ENCODE measurements around the gene PXT1.
"Not testable (repeated sequence)": the region's sequence is repeated elsewhere in the genome, so short reads cannot be mapped to it uniquely, and the experiment has no call there.

PXT1 gene

GRCh38 chr6:36363371-36363752, 79.3 kb downstream of the PXT1 start:
- not testable (repeated sequence) for H3K36me3 Mint-ChIP-seq (ENCODE audit: low read depth); H3K4me1 Mint-ChIP-seq (ENCODE audit: low read depth); H3K27ac Mint-ChIP-seq; DNase-seq (ENCODE audit: low spot score); H3K9me3 Mint-ChIP-seq; H3K4me3 Mint-ChIP-seq; H3K27me3 Mint-ChIP-seq (ENCODE audit: low read depth)

- DNase-seq (ENCODE audit: low spot score), result no peak
- Mint-ChIP-seq H3K4me3 (no peak overlapping the region), H3K9me3 (no peaks in the 10 kb centered on the region), H3K27ac (no peak overlapping the region), H3K36me3 (ENCODE audit: low read depth) (no peaks in the 10 kb centered on the region), H3K27me3 (ENCODE audit: low read depth) (peaks cover 1% of the 10 kb centered on the region), H3K4me1 (ENCODE audit: low read depth) (peaks cover 15% of the 10 kb centered on the region)
Measured at GRCh38 chr6:36362551-36363370, 79.9 kb downstream of the PXT1 start.

GRCh38 chr6:36361071-36361470, 81.6 kb downstream of the PXT1 start:
- peaks cover 24% of the 10 kb centered on the region for H3K4me1 Mint-ChIP-seq (ENCODE audit: low read depth)
- H3K4me3 Mint-ChIP-seq, result no peak overlapping the region
- peaks cover 10% of the 10 kb centered on the region for H3K27me3 Mint-ChIP-seq (ENCODE audit: low read depth)
- DNase-seq (ENCODE audit: low spot score), result no peak
- H3K9me3 Mint-ChIP-seq, result no peaks in the 10 kb centered on the region
- no peaks in the 10 kb centered on the region for H3K36me3 Mint-ChIP-seq (ENCODE audit: low read depth)
- H3K27ac Mint-ChIP-seq, result no peak overlapping the region

- Mint-ChIP-seq H3K4me3 (no peak overlapping the region), H3K9me3 (no peaks in the 10 kb centered on the region), H3K36me3 (ENCODE audit: low read depth) (no peaks in the 10 kb centered on the region), H3K4me1 (ENCODE audit: low read depth) (peaks cover 28% of the 10 kb centered on the region), H3K27me3 (ENCODE audit: low read depth) (peaks cover 13% of the 10 kb centered on the region), H3K27ac (no peak overlapping the region)
- DNase-seq (ENCODE audit: low spot score), result peak; percentile 57
Measured at GRCh38 chr6:36360241-36361054, 82.2 kb downstream of the PXT1 start.

GRCh38 chr6:36358226-36358915, 84.3 kb downstream of the PXT1 start:
- no peak overlapping the region for H3K4me3 Mint-ChIP-seq
- H3K36me3 Mint-ChIP-seq (ENCODE audit: low read depth), result no peaks in the 10 kb centered on the region
- peaks cover 29% of the 10 kb centered on the region for H3K27me3 Mint-ChIP-seq (ENCODE audit: low read depth)
- no peaks in the 10 kb centered on the region for H3K9me3 Mint-ChIP-seq
- no peak overlapping the region for H3K27ac Mint-ChIP-seq
- peaks cover 26% of the 10 kb centered on the region for H3K4me1 Mint-ChIP-seq (ENCODE audit: low read depth)
- DNase-seq (ENCODE audit: low spot score), result no peak

GRCh38 chr6:36357872-36358225, 84.8 kb downstream of the PXT1 start:
- DNase-seq (ENCODE audit: low spot score), result peak; percentile 36
- H3K27ac Mint-ChIP-seq, result no peak overlapping the region
- no peak overlapping the region for H3K4me3 Mint-ChIP-seq
- H3K36me3 Mint-ChIP-seq (ENCODE audit: low read depth), result no peaks in the 10 kb centered on the region
- peaks cover 26% of the 10 kb centered on the region for H3K4me1 Mint-ChIP-seq (ENCODE audit: low read depth)
- H3K9me3 Mint-ChIP-seq, result peaks cover 3% of the 10 kb centered on the region
- peaks cover 30% of the 10 kb centered on the region for H3K27me3 Mint-ChIP-seq (ENCODE audit: low read depth)

GRCh38 chr6:36355819-36356218, 86.8 kb downstream of the PXT1 start:
- DNase-seq (ENCODE audit: low spot score), result no peak
- Mint-ChIP-seq H3K27ac (no peak overlapping the region), H3K4me3 (no peak overlapping the region), H3K4me1 (ENCODE audit: low read depth) (peaks cover 26% of the 10 kb centered on the region), H3K27me3 (ENCODE audit: low read depth) (peaks cover 32% of the 10 kb centered on the region), H3K36me3 (ENCODE audit: low read depth) (no peaks in the 10 kb centered on the region), H3K9me3 (peaks cover 7% of the 10 kb centered on the region)

- peaks cover 7% of the 10 kb centered on the region for H3K9me3 Mint-ChIP-seq
- no peak for DNase-seq (ENCODE audit: low spot score)
- peaks cover 43% of the 10 kb centered on the region for H3K27me3 Mint-ChIP-seq (ENCODE audit: low read depth)
- H3K4me3 Mint-ChIP-seq, result no peak overlapping the region
- H3K27ac Mint-ChIP-seq, result no peak overlapping the region
- no peaks in the 10 kb centered on the region for H3K36me3 Mint-ChIP-seq (ENCODE audit: low read depth)
- peaks cover 19% of the 10 kb centered on the region for H3K4me1 Mint-ChIP-seq (ENCODE audit: low read depth)
Measured at GRCh38 chr6:36353411-36353915, 89.2 kb downstream of the PXT1 start.

- Mint-ChIP-seq H3K27me3 (ENCODE audit: low read depth) (peaks cover 45% of the 10 kb centered on the region), H3K4me1 (ENCODE audit: low read depth) (peaks cover 13% of the 10 kb centered on the region), H3K36me3 (ENCODE audit: low read depth) (no peaks in the 10 kb centered on the region), H3K27ac (no peak overlapping the region), H3K9me3 (peaks cover 7% of the 10 kb centered on the region), H3K4me3 (no peak overlapping the region)
- DNase-seq (ENCODE audit: low spot score), result no peak
Measured at GRCh38 chr6:36352477-36353157, 90.0 kb downstream of the PXT1 start.

- Mint-ChIP-seq H3K27ac (no peak overlapping the region), H3K4me3 (no peak overlapping the region), H3K4me1 (ENCODE audit: low read depth) (peaks cover 4% of the 10 kb centered on the region), H3K36me3 (ENCODE audit: low read depth) (no peaks in the 10 kb centered on the region), H3K27me3 (ENCODE audit: low read depth) (peaks cover 36% of the 10 kb centered on the region), H3K9me3 (peaks cover 7% of the 10 kb centered on the region)
- no peak for DNase-seq (ENCODE audit: low spot score)
Measured at GRCh38 chr6:36350681-36351571, 91.7 kb downstream of the PXT1 start.

GRCh38 chr6:36350082-36350481, 92.6 kb downstream of the PXT1 start:
- Mint-ChIP-seq H3K9me3 (peaks cover 7% of the 10 kb centered on the region), H3K36me3 (ENCODE audit: low read depth) (no peaks in the 10 kb centered on the region), H3K27me3 (ENCODE audit: low read depth) (peaks cover 29% of the 10 kb centered on the region), H3K27ac (no peak overlapping the region), H3K4me1 (ENCODE audit: low read depth) (no peaks in the 10 kb centered on the region), H3K4me3 (no peak overlapping the region)
- no peak for DNase-seq (ENCODE audit: low spot score)

- Mint-ChIP-seq H3K9me3 (peaks cover 7% of the 10 kb centered on the region), H3K4me3 (no peak overlapping the region), H3K4me1 (ENCODE audit: low read depth) (no peaks in the 10 kb centered on the region), H3K36me3 (ENCODE audit: low read depth) (no peaks in the 10 kb centered on the region), H3K27ac (no peak overlapping the region), H3K27me3 (ENCODE audit: low read depth) (peaks cover 24% of the 10 kb centered on the region)
- no peak for DNase-seq (ENCODE audit: low spot score)
Measured at GRCh38 chr6:36349240-36349639, 93.4 kb downstream of the PXT1 start.

- Mint-ChIP-seq H3K36me3 (ENCODE audit: low read depth) (no peaks in the 10 kb centered on the region), H3K4me1 (ENCODE audit: low read depth) (no peaks in the 10 kb centered on the region), H3K9me3 (peaks cover 2% of the 10 kb centered on the region), H3K27ac (no peak overlapping the region), H3K27me3 (ENCODE audit: low read depth) (peaks cover 23% of the 10 kb centered on the region), H3K4me3 (no peak overlapping the region)
- no peak for DNase-seq (ENCODE audit: low spot score)
Measured at GRCh38 chr6:36347621-36348020, 95.0 kb downstream of the PXT1 start.

Measured in T-helper 2 cell treated with Interferon-gamma antibody and Interleukin-4, amounts not matched to agents 5 μg/mL and 100 μg/mL, for 36 hours (primary cell).